Measurements from ENCODE around the gene RPRD1B.
A peak's percentile ranks its signal among the peaks of the same experiment; 100 is the strongest.
"Not testable (repeated sequence)": the region's sequence is repeated elsewhere in the genome, so short reads cannot be mapped to it uniquely, and the experiment has no call there.

RPRD1B gene

DNA sequence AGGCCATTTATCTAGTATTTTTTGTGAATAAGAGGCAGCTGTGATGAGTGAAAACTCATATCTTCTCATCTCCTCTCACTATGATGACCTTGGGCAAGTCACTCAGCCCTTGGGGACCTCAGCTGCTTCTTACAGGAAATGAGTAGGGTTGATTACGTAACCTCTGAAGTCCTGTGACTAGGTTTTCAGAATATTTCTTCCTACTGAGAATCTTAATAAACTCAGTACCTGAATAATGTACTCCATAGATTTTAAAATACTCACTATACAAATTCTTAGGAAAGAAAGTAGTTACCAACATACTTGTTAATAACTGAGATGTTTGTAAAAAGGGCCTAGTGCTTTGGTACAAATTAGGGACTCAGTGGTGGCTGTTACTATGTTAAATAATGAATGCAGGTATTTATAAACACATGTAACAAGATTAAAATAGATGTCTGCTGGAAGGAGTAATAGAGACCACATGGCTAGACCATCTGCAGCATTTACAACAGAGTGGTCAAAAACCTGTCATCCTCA, 60.9 kb downstream of the RPRD1B start:
- H3K4me1 ChIP-seq (ENCODE audit: insufficient read depth, low read length), result peaks cover 15% of the 10 kb centered on the region
- H2AFZ ChIP-seq (ENCODE audit: low read depth, low read length), result no peak overlapping the region
- DNase-seq (peak; percentile 32), ATAC-seq (ENCODE audit: insufficient read depth, low read depth) (peak; percentile 79)
- peaks cover 24% of the 10 kb centered on the region for H3K36me3 ChIP-seq (ENCODE audit: insufficient read depth, low read length)
- no peak overlapping the region for H3K9ac ChIP-seq (ENCODE audit: low read depth, low read length)
- H3K27me3 ChIP-seq (ENCODE audit: insufficient read depth, low read length, poor library complexity), result no peaks in the 10 kb centered on the region
- no peaks in the 10 kb centered on the region; the same call in 1 of the 2 replicates for H4K20me1 ChIP-seq (ENCODE audit: insufficient read depth, low read length)
- no peak overlapping the region for H3K27ac ChIP-seq (ENCODE audit: low read length)
- H3K4me3 ChIP-seq (ENCODE audit: low read depth in 1 of 2, low read length in 2 of 2), result no peak overlapping the region
- no peaks in the 10 kb centered on the region for H3K79me2 ChIP-seq (ENCODE audit: insufficient read depth, low read length)
- TF ChIP-seq, protein P1, sequence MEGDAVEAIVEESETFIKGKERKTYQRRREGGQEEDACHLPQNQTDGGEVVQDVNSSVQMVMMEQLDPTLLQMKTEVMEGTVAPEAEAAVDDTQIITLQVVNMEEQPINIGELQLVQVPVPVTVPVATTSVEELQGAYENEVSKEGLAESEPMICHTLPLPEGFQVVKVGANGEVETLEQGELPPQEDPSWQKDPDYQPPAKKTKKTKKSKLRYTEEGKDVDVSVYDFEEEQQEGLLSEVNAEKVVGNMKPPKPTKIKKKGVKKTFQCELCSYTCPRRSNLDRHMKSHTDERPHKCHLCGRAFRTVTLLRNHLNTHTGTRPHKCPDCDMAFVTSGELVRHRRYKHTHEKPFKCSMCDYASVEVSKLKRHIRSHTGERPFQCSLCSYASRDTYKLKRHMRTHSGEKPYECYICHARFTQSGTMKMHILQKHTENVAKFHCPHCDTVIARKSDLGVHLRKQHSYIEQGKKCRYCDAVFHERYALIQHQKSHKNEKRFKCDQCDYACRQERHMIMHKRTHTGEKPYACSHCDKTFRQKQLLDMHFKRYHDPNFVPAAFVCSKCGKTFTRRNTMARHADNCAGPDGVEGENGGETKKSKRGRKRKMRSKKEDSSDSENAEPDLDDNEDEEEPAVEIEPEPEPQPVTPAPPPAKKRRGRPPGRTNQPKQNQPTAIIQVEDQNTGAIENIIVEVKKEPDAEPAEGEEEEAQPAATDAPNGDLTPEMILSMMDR (IDR thresholded peaks at IDR 0.05; ENCODE audit: borderline replicate concordance, extremely low read depth, low read length, poor library complexity, severe bottlenecking), result no peak
- TF ChIP-seq EZH2 (IDR thresholded peaks at IDR 0.05; ENCODE audit: borderline replicate concordance, low read depth, low read length, severe bottlenecking), result no peak
- no peak overlapping the region for H3K4me2 ChIP-seq (ENCODE audit: insufficient read depth, low read length)
- no peaks in the 10 kb centered on the region for H3K9me3 ChIP-seq (ENCODE audit: insufficient read depth, low read length, severe bottlenecking)

DNA sequence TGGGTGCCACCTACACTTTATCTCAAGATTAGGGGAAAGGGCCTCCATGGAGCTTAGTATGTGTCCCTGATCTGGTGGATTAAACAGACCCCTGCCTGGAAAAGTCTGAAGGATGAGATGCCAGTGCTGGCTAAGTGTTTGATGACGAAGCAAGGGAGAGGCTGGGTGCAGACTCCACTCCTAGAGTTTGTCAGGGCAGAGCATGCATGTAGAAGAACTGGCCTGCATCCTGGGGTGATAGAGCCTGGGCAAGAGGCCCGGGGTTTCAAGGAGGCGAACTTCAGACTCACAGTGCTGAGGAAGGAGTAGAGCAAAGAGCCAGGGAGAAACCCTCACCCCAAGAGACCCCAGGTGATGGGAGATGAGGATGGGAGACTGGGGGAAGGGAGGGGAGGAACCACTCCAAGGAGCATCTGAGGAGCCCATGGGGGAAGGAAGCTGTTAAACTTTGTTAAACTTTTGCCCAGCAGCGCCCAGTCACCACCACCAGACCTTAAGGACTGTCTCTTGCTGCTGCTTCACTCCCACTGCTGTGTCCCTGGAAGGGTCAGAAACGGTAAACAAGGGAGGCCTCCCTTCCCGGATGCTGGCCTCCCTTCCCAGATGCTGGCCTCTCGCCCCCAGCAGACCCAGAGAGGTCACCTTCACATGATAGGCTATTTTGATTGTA, 61.6 kb downstream of the RPRD1B start:
- Histone ChIP-seq H3K9me3 (ENCODE audit: insufficient read depth, low read length, severe bottlenecking) (no peaks in the 10 kb centered on the region), H4K20me1 (ENCODE audit: insufficient read depth, low read length) (no peaks in the 10 kb centered on the region; the same call in 1 of the 2 replicates), H3K9ac (ENCODE audit: low read depth, low read length) (no peak overlapping the region), H3K4me1 (ENCODE audit: insufficient read depth, low read length) (peaks cover 15% of the 10 kb centered on the region), H3K79me2 (ENCODE audit: insufficient read depth, low read length) (no peaks in the 10 kb centered on the region), H2AFZ (ENCODE audit: low read depth, low read length) (no peak overlapping the region), H3K4me3 (ENCODE audit: low read depth in 1 of 2, low read length in 2 of 2) (no peak overlapping the region), H3K4me2 (ENCODE audit: insufficient read depth, low read length) (no peak overlapping the region), H3K27ac (ENCODE audit: low read length) (no peak overlapping the region), H3K27me3 (ENCODE audit: insufficient read depth, low read length, poor library complexity) (no peaks in the 10 kb centered on the region), H3K36me3 (ENCODE audit: insufficient read depth, low read length) (peaks cover 17% of the 10 kb centered on the region)
- ATAC-seq (ENCODE audit: insufficient read depth, low read depth) (no peak), DNase-seq (no peak)
- no peak for TF ChIP-seq EZH2 (IDR thresholded peaks at IDR 0.05; ENCODE audit: borderline replicate concordance, low read depth, low read length, severe bottlenecking)
- TF ChIP-seq, protein P1 (IDR thresholded peaks at IDR 0.05; ENCODE audit: borderline replicate concordance, extremely low read depth, low read length, poor library complexity, severe bottlenecking), result no peak

DNA sequence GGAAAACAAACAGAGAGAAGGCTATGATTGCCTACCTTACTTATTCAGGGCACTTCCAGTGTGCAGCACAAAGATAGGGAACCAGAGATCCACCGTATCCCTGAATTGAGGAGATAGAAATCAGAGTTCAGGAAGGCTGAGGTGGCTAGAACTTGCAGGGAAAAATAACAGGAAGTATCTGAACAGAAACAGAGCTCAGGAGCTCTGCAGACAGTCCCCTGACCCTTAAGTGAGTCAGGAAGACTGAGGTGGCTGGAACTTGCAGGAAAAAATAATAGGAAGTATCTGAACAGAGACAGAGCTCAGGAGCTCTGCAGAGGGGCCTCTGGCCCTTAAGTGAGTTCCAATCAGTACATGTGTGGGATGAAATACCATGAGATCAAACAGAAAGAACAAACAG, 65.4 kb downstream of the RPRD1B start:
- Histone ChIP-seq H3K27ac (ENCODE audit: low read length) (no peak overlapping the region), H3K79me2 (ENCODE audit: insufficient read depth, low read length) (no peaks in the 10 kb centered on the region), H3K9me3 (ENCODE audit: insufficient read depth, low read length, severe bottlenecking) (no peaks in the 10 kb centered on the region), H3K4me3 (ENCODE audit: low read depth in 1 of 2, low read length in 2 of 2) (no peak overlapping the region), H3K36me3 (ENCODE audit: insufficient read depth, low read length) (no peaks in the 10 kb centered on the region), H3K4me1 (ENCODE audit: insufficient read depth, low read length) (peaks cover 9% of the 10 kb centered on the region), H3K4me2 (ENCODE audit: insufficient read depth, low read length) (no peak overlapping the region), H2AFZ (ENCODE audit: low read depth, low read length) (no peak overlapping the region), H3K9ac (ENCODE audit: low read depth, low read length) (no peak overlapping the region), H4K20me1 (ENCODE audit: insufficient read depth, low read length) (no peaks in the 10 kb centered on the region), H3K27me3 (ENCODE audit: insufficient read depth, low read length, poor library complexity) (no peaks in the 10 kb centered on the region)
- no peak for DNase-seq
- ATAC-seq (ENCODE audit: insufficient read depth, low read depth), result no peak
- TF ChIP-seq EZH2 (IDR thresholded peaks at IDR 0.05; ENCODE audit: borderline replicate concordance, low read depth, low read length, severe bottlenecking), result no peak

DNA sequence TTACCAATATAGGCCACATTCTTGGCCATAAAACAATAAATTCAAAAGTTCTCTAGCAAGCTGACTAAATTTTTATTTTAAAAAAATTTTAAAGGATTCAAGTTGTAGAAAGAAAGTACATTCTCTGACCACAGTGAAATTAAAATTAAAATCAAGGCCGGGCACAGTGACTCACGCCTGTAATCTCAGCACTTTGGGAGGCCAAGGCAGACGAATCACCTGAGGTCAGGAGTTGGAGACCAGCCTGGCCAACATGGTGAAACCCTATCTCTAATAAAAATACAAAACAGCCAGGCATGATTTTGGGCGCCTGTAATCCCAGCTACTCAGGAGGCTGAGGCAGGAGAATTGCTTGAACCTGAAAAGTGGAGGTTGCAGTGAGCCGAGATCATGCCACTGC, 68.7 kb downstream of the RPRD1B start:
- not testable (repeated sequence) for H3K9ac ChIP-seq (ENCODE audit: low read depth, low read length); H3K36me3 ChIP-seq (ENCODE audit: insufficient read depth, low read length); H3K79me2 ChIP-seq (ENCODE audit: insufficient read depth, low read length); ATAC-seq (ENCODE audit: insufficient read depth, low read depth); H3K4me2 ChIP-seq (ENCODE audit: insufficient read depth, low read length); DNase-seq; H2AFZ ChIP-seq (ENCODE audit: low read depth, low read length); H3K9me3 ChIP-seq (ENCODE audit: insufficient read depth, low read length, severe bottlenecking); H3K27ac ChIP-seq (ENCODE audit: low read length); H3K27me3 ChIP-seq (ENCODE audit: insufficient read depth, low read length, poor library complexity); H3K4me1 ChIP-seq (ENCODE audit: insufficient read depth, low read length); H4K20me1 ChIP-seq (ENCODE audit: insufficient read depth, low read length); H3K4me3 ChIP-seq (ENCODE audit: low read depth in 1 of 2, low read length in 2 of 2)

Measured in DND-41 (cell line).